HG03575 (cell line): Measurements from ENCODE around the gene FBXO11.
"Not testable (repeated sequence)": the region's sequence is repeated elsewhere in the genome, so short reads cannot be mapped to it uniquely, and the experiment has no call there.

Experiments
- ATAC-seq: cut with Tn5 transposase; IDR thresholded peaks from one replicate; pipeline ENCODE4 v1.9.1; 2021; ENCODE audit not compliant: unreplicated experiment, insufficient number of reproducible peaks, low FRiP score; ENCODE audit errors: extremely low read depth

The FBXO11 gene

GRCh38 chr2:47864566-47864965 lies 41.7 kb downstream of the FBXO11 start:
- ATAC-seq: no peak

DNA sequence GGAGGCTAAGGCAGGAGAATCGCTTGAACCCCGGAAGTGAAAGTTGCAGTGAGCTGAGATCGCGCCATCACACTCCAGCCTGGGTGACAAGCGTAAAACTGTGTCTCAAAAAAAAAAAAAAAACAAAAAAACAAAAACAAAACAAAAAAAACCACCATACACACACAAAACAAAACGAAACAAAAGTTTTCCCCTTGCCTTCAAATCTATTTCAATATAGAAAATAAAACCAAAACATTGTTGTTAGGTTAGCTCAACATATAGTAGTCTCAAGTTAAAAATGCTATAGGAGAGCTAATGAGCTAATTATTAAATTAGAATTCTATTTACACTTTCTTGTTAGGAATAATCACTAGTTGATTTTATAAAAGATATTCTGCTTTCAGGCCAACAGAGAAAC lies 43.3 kb downstream of the FBXO11 start:
- ATAC-seq: no peak

DNA sequence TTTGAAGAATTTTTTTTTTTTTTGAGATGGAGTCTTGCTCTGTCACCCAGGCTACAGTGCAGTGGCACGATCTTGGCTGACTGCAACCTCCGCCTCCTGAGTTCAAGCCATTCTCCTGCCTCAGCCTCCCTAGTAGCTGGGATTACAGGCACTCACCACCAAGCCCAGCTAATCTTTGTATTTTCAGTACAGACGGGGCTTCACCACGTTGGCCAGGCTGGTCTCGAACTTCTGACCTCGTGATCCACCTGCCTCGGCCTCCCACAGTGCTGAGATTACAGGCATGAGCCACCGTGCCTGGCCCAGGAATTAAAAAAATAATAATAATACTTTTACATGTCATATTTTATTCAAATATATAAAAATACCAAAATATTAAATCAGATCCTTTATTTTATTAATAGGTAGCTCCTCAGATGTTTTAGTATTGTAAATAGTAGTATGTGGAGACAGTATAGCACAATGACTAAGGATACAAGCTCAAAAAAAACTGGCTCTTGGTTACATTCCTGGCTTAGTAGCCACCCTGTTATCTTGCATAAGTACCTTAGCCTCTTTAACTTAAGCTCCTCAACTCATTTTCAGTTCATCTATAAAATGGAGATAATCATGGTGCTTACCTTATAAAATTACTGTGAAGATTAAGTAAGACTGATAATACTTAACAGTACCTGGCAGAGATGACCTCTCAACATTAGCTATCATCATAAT lies 53.1 kb downstream of the FBXO11 start:
- ATAC-seq: not testable (repeated sequence)

DNA sequence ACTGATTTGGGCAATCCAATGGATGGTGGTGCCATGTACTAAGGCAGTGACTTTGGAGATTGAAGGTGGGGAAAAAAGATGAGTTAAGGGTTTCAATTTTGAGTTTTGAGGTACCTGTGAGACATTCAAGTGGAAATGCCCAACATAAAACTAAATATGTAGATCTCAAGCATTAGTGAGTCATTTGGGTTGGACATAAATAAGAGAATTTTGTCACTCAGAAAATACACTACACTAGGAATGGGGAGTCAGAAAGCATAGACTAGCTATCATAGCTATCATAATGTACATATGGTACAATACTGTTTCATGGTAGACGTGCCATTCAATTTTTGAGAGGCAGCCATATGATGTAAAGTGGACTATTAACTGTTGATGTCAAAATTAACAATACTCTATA lies 56.1 kb downstream of the FBXO11 start:
- no peak for ATAC-seq

GRCh38 chr2:47849368-47849767 lies 56.9 kb downstream of the FBXO11 start:
- no peak for ATAC-seq

DNA sequence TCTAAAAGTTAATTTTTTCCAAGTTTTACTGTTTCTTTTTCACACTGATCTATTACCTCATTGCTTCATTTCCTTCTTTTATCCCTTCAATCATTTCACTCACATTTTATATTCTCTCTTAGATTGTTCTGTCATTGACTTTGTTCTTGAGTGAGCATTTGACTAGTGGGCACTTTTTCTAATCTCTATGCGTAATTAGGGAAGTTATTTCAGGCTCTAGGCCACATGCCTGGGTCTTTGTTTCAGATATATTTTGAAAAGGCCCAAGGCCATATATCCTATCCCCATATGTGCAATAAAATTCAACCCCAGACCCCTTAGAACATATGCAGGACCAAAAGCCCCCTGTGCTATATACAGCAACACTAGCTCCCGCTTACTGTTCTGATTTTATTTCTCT lies 62.1 kb downstream of the FBXO11 start:
- no peak for ATAC-seq

GRCh38 chr2:47843407-47843806 lies 62.9 kb downstream of the FBXO11 start:
- no peak for ATAC-seq

- ATAC-seq: no peak
Measured at GRCh38 chr2:47842846-47843245, 63.5 kb downstream of the FBXO11 start.

DNA sequence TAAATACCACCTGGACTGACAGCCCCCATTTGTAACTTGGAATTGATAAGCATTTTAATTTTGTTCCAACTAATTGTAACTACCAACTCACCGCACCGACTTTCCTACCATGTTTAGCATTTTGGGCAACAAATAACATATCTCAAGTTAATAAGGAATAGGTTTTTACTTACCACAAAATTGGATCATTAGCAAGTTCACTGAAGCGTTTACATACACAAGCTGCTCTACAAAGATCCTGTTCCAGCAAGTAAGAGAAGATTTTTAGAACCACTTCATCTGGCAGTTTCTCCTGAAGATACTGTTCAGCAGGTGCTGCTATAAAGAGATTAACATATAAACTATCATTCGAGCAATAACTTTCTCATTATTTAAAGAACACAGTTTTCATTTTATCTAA lies 67.6 kb downstream of the FBXO11 start:
- no peak for ATAC-seq

- ATAC-seq: no peak
Measured at GRCh38 chr2:47838249-47838648, 68.0 kb downstream of the FBXO11 start.

- peak; percentile 89 for ATAC-seq
Measured at GRCh38 chr2:47833516-47833968, 72.8 kb downstream of the FBXO11 start.

DNA sequence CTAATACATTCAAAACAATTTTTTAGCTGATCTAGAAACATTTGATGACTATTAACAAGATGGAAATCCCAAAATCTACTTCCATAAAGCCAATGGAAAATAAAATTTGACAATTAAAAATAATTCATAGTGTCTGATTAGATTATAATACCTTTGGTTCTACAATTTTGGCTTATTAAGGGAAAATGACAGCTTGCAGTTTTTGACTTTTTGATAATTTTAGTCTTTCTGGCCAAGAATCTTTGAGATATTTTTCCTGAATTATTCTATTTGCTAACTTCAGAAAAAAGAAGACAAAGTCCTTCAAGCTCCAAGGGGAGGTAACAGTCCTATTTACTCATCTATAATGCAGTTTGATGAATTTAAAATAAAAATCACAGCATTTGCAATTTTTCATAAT lies 83.8 kb downstream of the FBXO11 start:
- ATAC-seq: no peak

DNA sequence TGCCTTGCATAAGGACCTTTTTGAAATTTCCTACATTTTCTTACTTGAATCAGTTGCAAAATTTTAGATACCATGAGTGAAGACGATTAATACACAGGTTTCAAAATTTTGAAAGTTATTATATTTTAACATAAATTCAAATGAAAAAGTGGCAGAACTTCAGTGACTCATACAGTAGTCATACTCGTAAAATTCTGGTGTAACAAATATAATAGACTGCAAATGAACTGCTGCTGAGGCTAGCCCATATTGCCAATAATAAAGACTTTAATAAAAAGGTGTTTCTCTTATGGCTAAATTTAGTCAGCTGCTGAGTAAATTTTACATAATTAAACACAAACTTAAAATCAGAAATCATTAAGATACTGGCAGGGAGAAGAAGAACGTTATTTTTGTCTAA lies 86.5 kb downstream of the FBXO11 start:
- ATAC-seq: no peak

GRCh38 chr2:47818777-47819176 lies 87.5 kb downstream of the FBXO11 start:
- no peak for ATAC-seq

DNA sequence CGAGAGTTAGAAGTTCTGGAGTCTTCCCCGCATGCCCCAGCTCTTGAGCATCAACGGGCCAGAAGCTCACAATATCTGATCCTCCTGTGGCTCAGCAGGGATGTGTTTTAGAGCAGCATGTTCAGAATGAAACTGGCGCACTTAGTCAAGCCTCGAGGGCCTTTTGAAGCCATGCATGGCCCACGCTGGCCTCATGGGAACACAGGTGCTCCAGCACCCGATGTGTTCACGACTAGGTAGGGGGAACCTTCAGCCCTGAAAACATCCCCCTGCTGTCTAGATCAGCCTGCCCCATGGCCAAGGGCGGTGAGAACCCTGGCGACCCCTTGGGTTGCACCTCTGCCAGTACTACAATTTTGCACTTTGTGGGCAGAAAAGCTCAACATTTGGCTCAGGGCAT lies 90.5 kb downstream of the FBXO11 start:
- no peak for ATAC-seq

DNA sequence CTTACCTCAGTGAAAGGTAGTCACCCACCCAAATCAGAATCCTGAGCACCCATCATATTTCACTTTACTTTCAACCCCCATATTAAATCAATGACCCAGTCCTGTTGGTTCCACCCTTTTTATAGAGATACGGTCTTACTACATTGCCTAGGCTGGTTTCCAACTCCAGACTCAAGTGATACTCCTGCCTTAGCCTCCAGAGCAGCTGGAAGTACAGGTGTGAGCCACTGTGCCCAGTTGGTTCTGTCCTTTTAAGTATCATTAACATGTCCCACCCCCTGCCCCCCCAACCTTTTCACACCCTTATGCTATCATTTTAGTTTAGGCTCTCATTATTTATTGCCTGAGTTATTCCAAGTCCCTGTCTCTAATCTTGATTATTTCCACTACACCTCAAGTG lies 94.6 kb downstream of the FBXO11 start:
- ATAC-seq: no peak

DNA sequence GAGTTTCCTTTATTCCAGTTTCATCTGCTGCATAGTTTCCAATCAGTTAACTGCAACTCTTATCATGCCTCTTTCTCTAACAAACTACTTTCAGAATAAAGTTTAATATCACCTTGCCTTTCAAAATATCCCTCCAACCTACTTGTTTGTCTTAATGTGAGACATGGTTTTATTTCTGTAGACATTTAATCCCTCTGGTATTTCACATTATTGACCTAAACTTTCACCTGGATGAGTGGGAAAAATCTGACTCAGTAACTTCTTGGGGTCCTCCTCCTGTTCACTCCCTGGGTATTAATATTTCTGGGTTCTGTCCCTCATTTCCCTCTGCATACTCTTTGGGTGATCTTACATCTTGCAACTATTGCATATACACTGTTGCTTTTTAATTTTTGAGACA lies 95.4 kb downstream of the FBXO11 start:
- no peak for ATAC-seq

GRCh38 chr2:47809903-47810302 lies 96.4 kb downstream of the FBXO11 start:
- ATAC-seq: no peak

GRCh38 chr2:47808614-47809013 lies 97.7 kb downstream of the FBXO11 start:
- ATAC-seq: no peak

GRCh38 chr2:47805850-47806249 lies 100.4 kb downstream of the FBXO11 start:
- no peak for ATAC-seq

GRCh38 chr2:47803770-47804169 lies 102.5 kb downstream of the FBXO11 start:
- no peak for ATAC-seq
